Testis (tissue), 2 donors: ENCODE measurements around the gene PCYT2.

ENCODE experiments used
- POLR2A ChIP-seq: fragments of 450-650 bp; IDR thresholded peaks from one replicate; pipeline ENCODE4 v1.6.1; 2017; ENCODE audit warnings: antibody characterized with exemption, mild to moderate bottlenecking, moderate library complexity
- TF ChIP-seq, protein P1 (sequence below), 3 experiments: fragments of 450-650 bp in 2 of 3; fragments of 200-600 bp in 1 of 3; sonication (generic) in 1 of 3; IDR thresholded peaks; one replicate each; pipeline ENCODE4 v1.5.1; 2016 to 2019; ENCODE audit warnings: antibody characterized with exemption in 3 of 3, mild to moderate bottlenecking in 2 of 3, moderate library complexity in 1 of 3

DNA sequence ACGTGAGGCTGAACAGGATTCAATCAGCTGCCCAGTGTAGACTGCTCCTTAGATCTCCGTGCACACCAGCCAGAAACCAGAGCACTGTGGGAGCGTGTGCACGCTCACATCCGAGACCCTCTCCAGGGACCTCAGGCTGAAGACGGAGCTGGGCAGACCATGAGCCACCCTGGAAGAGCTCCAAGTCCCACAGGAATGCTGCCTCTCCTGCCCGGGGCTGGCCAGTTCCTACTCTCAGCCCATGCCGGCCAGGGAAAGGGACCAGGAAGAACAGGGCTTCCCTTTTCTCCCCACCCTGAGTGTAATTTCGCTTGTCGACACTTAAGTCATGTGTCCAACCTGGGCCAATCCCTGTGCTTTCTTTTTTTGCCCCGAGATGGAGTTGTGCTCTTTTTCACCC, 26.7 kb downstream of the PCYT2 start:
- no peak for TF ChIP-seq POLR2A
- TF ChIP-seq, protein P1, sequence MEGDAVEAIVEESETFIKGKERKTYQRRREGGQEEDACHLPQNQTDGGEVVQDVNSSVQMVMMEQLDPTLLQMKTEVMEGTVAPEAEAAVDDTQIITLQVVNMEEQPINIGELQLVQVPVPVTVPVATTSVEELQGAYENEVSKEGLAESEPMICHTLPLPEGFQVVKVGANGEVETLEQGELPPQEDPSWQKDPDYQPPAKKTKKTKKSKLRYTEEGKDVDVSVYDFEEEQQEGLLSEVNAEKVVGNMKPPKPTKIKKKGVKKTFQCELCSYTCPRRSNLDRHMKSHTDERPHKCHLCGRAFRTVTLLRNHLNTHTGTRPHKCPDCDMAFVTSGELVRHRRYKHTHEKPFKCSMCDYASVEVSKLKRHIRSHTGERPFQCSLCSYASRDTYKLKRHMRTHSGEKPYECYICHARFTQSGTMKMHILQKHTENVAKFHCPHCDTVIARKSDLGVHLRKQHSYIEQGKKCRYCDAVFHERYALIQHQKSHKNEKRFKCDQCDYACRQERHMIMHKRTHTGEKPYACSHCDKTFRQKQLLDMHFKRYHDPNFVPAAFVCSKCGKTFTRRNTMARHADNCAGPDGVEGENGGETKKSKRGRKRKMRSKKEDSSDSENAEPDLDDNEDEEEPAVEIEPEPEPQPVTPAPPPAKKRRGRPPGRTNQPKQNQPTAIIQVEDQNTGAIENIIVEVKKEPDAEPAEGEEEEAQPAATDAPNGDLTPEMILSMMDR (IDR thresholded peaks at IDR 0.05), result no peak
